ENCODE measurements around the gene DHX8. TPM values are rescaled to one million over a fixed set of nuclear protein-coding genes. Genes with fewer than 3 reads are reported as not detected.

The DHX8 gene
- total RNA-seq, 1 donor: 47.5 TPM

DNA sequence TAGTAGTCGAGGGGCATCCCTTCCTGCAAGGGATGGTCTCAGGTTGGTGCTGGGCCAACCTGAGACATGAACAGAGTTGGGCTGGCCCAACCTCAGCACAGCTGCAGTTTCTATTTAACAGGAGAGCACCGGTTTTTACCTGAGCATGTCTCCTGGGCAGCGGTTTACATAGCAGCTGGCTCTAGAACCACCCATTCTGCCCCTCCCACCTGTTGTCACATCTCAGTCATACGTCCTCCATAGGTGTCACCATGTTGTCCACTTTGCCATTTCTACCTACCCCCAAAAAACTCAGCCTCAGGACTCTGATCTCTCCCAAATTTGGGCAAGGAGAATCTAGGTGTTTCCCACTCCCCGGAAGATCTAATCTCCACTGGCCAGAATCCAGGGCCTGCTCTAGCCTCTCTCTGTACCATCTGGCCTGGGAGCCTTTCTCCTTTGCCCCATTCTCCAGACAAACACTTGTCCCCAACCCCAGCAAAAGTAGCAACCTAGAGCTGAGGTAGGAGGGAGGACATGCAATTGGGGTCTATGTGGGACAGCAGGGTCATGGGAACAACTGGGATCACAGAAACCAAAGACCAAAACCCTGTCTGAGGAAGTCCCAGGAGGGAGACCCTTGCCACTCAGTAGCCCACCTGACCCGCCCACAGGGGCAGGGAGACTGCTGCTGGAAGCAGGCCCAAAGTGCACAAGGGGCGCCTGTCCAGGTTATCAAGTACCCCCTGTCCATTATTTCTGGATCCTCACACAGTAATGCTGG, 43.3 kb downstream of the DHX8 start:
- DNase-seq (ENCODE audit: low read depth): no peak
- H3K4me3 ChIP-seq (ENCODE audit: low read depth, low read length): no peak overlapping the region
- TF ChIP-seq, protein P1, sequence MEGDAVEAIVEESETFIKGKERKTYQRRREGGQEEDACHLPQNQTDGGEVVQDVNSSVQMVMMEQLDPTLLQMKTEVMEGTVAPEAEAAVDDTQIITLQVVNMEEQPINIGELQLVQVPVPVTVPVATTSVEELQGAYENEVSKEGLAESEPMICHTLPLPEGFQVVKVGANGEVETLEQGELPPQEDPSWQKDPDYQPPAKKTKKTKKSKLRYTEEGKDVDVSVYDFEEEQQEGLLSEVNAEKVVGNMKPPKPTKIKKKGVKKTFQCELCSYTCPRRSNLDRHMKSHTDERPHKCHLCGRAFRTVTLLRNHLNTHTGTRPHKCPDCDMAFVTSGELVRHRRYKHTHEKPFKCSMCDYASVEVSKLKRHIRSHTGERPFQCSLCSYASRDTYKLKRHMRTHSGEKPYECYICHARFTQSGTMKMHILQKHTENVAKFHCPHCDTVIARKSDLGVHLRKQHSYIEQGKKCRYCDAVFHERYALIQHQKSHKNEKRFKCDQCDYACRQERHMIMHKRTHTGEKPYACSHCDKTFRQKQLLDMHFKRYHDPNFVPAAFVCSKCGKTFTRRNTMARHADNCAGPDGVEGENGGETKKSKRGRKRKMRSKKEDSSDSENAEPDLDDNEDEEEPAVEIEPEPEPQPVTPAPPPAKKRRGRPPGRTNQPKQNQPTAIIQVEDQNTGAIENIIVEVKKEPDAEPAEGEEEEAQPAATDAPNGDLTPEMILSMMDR (IDR thresholded peaks at IDR 0.05; ENCODE audit: insufficient read depth, low read depth, low read length): no peak

- no peak for DNase-seq (ENCODE audit: low read depth)
- TF ChIP-seq, protein P1 (IDR thresholded peaks at IDR 0.05; ENCODE audit: insufficient read depth, low read depth, low read length): no peak
- no peak overlapping the region for H3K4me3 ChIP-seq (ENCODE audit: low read depth, low read length)
These were observed 44.7 kb downstream of the DHX8 start for GRCh38 chr17:43528319-43528987.

DNA sequence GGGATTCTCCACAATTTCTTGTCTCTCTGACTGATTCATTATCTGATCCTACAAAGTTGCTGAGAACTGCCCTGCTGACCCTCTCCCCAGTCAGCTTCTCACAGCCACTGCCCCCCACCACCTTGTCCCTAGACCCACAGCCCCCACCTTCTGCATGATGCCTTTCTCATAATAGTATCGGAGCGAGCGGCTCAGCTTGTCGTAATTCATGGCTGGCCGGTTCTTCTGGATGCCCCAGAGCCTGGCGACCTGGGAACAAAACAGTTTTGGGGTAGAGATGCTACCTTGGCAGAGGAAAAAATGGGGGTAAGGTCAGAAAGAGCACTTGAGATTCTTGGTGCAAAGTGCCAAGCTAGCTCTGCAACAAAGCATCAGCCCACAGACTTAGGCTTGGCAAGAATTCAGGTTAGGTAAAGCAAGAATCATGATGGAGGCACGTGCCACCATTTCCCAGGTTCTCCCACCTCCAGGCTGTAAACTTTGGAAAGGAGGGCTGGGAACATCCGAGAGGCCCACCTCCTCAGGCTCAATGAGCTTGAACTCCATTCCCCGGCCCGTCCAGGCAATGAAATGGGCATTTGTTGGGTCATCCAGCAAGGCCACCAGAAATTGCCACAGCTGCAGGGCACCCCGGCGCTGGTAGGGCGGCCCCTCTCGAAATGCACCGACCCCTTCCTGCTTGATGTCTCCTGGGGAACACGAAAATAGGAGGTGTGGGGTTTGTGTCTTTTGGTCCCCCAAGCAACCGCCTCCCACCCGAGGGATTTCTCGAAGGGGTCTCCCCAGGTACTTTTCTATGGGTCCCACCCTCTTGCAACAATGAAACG, 45.4 kb downstream of the DHX8 start:
- TF ChIP-seq, protein P1 (IDR thresholded peaks at IDR 0.05; ENCODE audit: insufficient read depth, low read depth, low read length): no peak
- no peak overlapping the region for H3K4me3 ChIP-seq (ENCODE audit: low read depth, low read length)
- no peak for DNase-seq (ENCODE audit: low read depth)

GRCh38 chr17:43529947-43530287, 46.1 kb downstream of the DHX8 start:
- TF ChIP-seq, protein P1 (IDR thresholded peaks at IDR 0.05; ENCODE audit: insufficient read depth, low read depth, low read length): no peak
- DNase-seq (ENCODE audit: low read depth): no peak
- H3K4me3 ChIP-seq (ENCODE audit: low read depth, low read length): peak overlapping the region; percentile 45

- peak overlapping the region; percentile 45 for H3K4me3 ChIP-seq (ENCODE audit: low read depth, low read length)
- DNase-seq (ENCODE audit: low read depth): peak; percentile 92
- TF ChIP-seq, protein P1 (IDR thresholded peaks at IDR 0.05; ENCODE audit: insufficient read depth, low read depth, low read length): no peak
These were observed 46.7 kb downstream of the DHX8 start for GRCh38 chr17:43530288-43531081.

GRCh38 chr17:43531082-43531378, 47.3 kb downstream of the DHX8 start:
- DNase-seq (ENCODE audit: low read depth): no peak
- TF ChIP-seq, protein P1 (IDR thresholded peaks at IDR 0.05; ENCODE audit: insufficient read depth, low read depth, low read length): no peak
- peak overlapping the region; percentile 3 for H3K4me3 ChIP-seq (ENCODE audit: low read depth, low read length)
